Suppressor macrophage treated with lipopolysaccharide for 1 hour (primary cell): ENCODE results near the gene ADPRH.

ENCODE experiments used
- DNase-seq, 3 donors: peaks; one replicate each; pipeline ENCODE4 v3.0.0-alpha.2; 2020 to 2022

Gene ADPRH

GRCh38 chr3:119630128-119630879, 51.0 kb downstream of the ADPRH start:
- DNase-seq, result peak; percentile 83 to 93 (median 92)

GRCh38 chr3:119630880-119631329, 51.6 kb downstream of the ADPRH start:
- peak in 1 of 3 donors; percentile 42 for DNase-seq

DNA sequence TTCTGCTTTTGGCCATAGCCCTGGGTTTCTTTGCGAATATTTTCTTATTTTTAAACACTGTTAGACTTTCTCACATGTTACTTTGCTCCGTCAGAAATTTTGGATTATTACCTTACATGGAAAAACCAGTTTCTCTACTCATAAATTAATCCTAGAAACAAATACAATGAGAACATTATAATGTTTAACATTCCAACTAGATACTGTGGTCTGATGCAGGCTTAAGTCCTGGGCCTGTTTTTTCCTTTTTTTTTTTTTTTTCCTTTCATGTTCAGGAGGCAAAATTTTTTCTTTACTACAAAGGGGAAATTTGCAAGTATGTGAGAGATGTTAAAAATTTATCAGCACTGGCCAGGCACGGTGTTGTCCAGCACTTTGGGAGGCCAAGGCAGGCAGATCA, 52.2 kb downstream of the ADPRH start:
- no peak for DNase-seq

DNA sequence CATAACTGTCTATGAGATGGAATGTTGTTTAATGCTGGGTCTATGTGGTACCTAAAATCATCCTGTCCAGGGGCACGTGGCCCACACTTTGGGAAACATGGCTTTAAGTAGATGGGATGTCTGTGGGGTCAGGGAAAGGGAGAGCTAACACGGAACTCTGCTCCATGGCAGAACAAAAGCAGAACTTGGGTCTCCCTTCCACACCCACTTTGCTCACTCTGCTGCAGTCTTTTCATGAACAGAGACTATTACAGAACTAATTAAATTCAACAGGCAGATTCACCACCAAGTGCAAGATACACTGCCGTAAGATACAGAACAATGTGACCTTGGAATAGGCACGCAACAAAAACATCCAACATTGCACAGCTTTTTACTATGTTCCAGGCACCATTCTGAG, 52.9 kb downstream of the ADPRH start:
- peak; percentile 46 to 52 (median 48) for DNase-seq

DNA sequence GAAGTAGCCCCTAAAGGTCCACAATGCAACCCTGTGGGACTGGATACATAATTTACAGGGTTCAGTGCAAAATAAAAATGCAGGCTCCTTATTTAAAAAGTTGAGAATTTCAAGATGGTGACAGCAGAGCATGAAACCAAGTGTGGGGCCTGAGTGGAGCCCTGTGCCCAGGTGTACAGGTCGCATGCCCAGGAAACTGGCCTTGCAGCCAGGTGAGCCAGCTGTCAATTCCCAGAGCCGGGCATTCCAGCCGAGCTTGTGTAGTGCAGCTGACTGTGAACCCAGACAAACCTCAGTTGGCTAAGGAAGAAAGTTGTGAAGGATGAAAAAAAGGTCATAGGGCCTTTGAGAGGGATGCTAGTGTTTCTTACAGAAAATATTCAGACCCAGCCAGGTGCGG, 53.5 kb downstream of the ADPRH start:
- DNase-seq, result no peak

DNA sequence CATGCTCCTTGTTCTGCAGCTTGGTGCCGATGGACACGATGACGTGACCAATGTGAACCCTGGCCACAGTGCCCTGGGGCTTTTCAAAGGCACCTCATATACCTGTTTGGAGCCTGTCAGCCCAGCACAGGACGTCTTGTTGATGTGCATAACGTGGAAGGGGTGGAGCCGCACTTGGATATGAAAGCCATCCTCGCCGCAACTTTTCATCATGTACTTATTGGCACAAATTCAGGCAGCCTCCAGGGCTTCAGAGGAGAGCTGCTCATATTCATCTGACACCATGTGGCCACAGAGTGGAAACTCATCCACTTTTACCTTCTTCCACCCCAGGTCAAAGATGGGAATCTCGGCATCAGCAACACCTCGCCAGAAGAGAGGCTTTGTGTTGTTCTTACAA, 56.4 kb downstream of the ADPRH start:
- DNase-seq, result peak in 1 of 3 donors; percentile 13

DNA sequence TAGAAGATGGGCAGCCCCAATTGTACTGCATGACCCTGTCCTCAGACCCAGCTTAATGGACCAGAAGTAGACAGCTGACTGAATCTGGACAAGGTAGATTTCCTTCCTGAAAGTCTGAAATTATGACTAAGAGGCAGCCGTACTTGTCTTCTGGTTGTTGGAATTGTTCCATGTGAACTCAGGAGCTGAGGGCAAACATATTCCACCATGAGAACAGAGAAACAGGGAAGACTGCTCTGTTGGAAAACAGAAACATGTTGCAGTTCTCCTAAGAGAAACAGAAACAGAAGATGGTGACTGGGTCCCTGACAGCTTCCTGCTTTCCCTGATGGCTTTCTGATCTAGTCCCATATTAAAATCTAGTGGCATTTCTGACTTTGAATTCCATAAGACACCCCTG, 57.0 kb downstream of the ADPRH start:
- peak; percentile 58 to 81 (median 59) for DNase-seq

- peak in 2 of 3 donors; percentile 28 to 46 for DNase-seq
Measured at GRCh38 chr3:119636891-119637611, 57.8 kb downstream of the ADPRH start.

DNA sequence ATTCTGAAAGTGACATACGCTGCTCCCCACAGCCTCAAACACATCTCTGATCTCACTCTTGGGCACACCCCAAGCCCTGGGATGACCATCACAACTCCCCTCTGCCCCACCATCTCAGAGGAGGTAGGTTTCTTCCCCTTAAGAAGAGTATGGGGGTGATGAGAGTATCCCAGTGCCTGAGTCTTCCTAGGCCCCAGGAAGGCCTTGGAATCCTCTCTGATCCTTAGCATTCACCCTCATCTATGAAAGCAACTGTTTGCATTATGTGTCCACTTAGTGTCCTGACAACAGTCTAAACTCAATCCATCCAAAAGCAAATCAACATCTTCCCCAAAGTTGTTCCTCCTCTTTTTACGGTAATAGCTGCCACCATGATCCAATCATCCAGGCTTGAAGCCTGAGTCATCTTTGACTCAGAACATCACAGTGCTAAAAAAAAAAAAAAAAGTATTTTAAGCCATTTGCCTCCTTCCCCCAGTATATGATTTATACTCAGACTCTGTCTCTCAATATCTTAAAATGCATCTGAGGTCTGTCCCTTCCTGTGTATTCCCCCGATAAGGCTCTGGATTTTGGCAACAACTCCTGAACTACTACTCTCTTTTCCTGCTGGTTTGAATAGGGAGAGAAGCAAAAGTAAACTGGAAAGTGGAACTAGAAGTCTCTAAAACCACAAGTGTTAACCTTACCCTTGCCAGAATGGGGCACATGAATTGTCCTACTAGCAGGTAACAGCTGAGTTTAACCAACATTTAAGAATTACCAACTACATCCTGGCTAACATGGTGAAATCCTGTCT, 58.6 kb downstream of the ADPRH start:
- peak; percentile 81 to 97 (median 94) for DNase-seq
